Tibial nerve (tissue), 4 donors: ENCODE results near the gene PHF5A. TPM values are rescaled to one million over a fixed set of nuclear protein-coding genes. Genes with fewer than 3 reads are reported as not detected.
A peak's percentile ranks its signal among the peaks of the same experiment; 100 is the strongest.

Source experiments
- DNase-seq, 2 donors: peaks; one replicate each; pipeline ENCODE4 v3.0.0-alpha.2; 2019; ENCODE audit warnings: low spot score in 2 of 2
- H3K27ac ChIP-seq, 4 donors: fragments of 200-600 bp; sonication (generic) in 3 of 4; one replicate each; pipeline ENCODE4 v1.5.1; 2017 to 2019; ENCODE audit warnings: mild to moderate bottlenecking in 1 of 4
- H3K27me3 ChIP-seq, 2 donors: fragments of 200-600 bp; sonication (generic) in 1 of 2; one replicate each; pipeline versions ENCODE4 v1.5.1 to v1.6.0; 2017 to 2019
- H3K36me3 ChIP-seq, 3 donors: fragments of 200-600 bp; sonication (generic); one replicate each; pipeline ENCODE4 v1.5.1; 2018 to 2019
- H3K4me1 ChIP-seq, 4 donors: fragments of 200-600 bp; sonication (generic) in 3 of 4; one replicate each; pipeline ENCODE4 v1.5.1; 2017 to 2019
- H3K4me3 ChIP-seq, 4 donors: fragments of 200-600 bp; sonication (generic) in 3 of 4; one replicate each; pipeline ENCODE4 v1.5.1; 2017 to 2019; ENCODE audit warnings: mild to moderate bottlenecking in 1 of 4, moderate library complexity in 1 of 4
- H3K9me3 ChIP-seq, 4 donors: fragments of 200-600 bp; sonication (generic) in 3 of 4; one replicate each; pipeline ENCODE4 v1.5.1; 2017 to 2019
- EP300 ChIP-seq, 2 donors: sonication (generic); formaldehyde crosslinking; IDR thresholded peaks; one replicate each; pipeline ENCODE4 v1.6.1; 2017; ENCODE audit warnings: antibody characterized with exemption in 2 of 2, mild to moderate bottlenecking in 1 of 2
- POLR2A ChIP-seq, 2 donors: fragments of 450-650 bp; IDR thresholded peaks; one replicate each; pipeline ENCODE4 v1.6.1; 2017; ENCODE audit warnings: antibody characterized with exemption in 2 of 2, mild to moderate bottlenecking in 2 of 2, moderate library complexity in 2 of 2
- WGBS, 2 donors: methylation state at CpG; one replicate each; pipeline ENCODE4 v1.1.5; 2018; 5-methylcytosine and 5-hydroxymethylcytosine counted together
- total RNA-seq, 4 donors: library from RNA; depleted of rRNA; stranded (reverse); fragments of >200 nt; gene quantifications; one replicate each; pipeline ENCODE4 v1.1.0, GENCODE V29; 2016
- TF ChIP-seq, protein P1 (sequence below), 5 experiments: fragments of 200-600 bp in 3 of 5; fragments of 450-650 bp in 2 of 5; sonication (generic) in 3 of 5; IDR thresholded peaks; one replicate each; pipeline ENCODE4 v1.5.1; 2016 to 2019; ENCODE audit warnings: antibody characterized with exemption in 5 of 5, mild to moderate bottlenecking in 3 of 5, moderate library complexity in 2 of 5

PHF5A gene
- total RNA-seq, 4 donors from 2014 or later = 32.6 to 51.5 (median 36.4) TPM

DNA sequence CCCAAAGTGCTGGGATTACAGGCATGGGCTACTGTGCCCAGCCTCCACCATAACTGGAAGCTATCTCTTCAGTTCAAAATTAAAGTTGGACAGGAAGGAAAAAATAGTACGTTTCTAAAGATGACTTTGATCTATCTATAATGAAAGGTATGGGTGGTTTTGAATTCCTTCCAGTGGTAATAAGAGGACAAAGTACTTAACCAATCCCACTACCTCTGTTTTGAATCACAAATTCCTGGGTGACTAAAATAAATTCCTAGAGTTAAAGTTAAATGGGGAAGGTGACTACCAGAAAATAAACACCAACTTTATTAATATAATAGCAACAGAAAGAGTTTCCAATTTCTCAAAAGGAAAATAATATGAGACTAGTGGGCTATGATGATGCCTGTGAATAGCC is 9.1 kb downstream of the PHF5A start:
- no peak for DNase-seq
- H3K27me3 ChIP-seq = no peaks in the 10 kb centered on the region
- TF ChIP-seq EP300 (IDR thresholded peaks at IDR 0.05) (no peak), POLR2A (IDR thresholded peaks at IDR 0.05) (no peak)
- TF ChIP-seq, protein P1, sequence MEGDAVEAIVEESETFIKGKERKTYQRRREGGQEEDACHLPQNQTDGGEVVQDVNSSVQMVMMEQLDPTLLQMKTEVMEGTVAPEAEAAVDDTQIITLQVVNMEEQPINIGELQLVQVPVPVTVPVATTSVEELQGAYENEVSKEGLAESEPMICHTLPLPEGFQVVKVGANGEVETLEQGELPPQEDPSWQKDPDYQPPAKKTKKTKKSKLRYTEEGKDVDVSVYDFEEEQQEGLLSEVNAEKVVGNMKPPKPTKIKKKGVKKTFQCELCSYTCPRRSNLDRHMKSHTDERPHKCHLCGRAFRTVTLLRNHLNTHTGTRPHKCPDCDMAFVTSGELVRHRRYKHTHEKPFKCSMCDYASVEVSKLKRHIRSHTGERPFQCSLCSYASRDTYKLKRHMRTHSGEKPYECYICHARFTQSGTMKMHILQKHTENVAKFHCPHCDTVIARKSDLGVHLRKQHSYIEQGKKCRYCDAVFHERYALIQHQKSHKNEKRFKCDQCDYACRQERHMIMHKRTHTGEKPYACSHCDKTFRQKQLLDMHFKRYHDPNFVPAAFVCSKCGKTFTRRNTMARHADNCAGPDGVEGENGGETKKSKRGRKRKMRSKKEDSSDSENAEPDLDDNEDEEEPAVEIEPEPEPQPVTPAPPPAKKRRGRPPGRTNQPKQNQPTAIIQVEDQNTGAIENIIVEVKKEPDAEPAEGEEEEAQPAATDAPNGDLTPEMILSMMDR (IDR thresholded peaks at IDR 0.05) = no peak
- no peak overlapping the region for H3K27ac ChIP-seq
- 61 to 68% methylated on average over 1 of the region's 1 CpG for WGBS, 2 donors
- peaks cover 0 to 85% (median 25%) of the 10 kb centered on the region in 3 donors for H3K36me3 ChIP-seq
- no peak overlapping the region for H3K4me3 ChIP-seq
- H3K9me3 ChIP-seq = no peaks in the 10 kb centered on the region
- H3K4me1 ChIP-seq = no peaks in the 10 kb centered on the region

DNA sequence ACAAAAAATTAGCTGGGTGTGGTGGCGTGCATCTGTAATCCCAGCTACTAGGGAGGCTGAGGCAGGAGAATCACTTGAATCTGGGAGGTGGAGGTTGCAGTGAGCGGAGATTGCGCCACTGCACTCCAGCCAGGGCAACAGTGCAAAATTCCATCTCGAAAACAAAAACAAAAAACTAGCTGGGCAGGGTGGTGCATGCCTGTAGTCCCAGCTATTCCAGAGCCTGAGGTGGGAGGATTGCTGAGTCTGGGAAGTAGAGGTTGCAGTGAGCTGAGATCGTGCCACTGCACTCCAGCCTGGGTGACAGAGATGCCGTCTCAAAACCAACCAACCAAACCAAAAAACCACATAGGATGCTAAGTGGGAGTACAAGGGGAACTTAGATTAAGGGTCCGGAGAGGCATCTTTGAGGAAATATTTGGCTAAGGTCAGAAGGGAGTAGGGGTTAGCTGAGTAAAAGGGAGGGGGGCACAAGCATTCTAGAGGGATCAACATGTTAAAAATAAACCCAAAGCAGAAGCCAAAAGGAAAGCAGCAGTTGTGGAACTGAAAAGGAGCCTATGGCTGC is 10.2 kb downstream of the PHF5A start:
- no peaks in the 10 kb centered on the region for H3K4me1 ChIP-seq
- H3K27me3 ChIP-seq = no peaks in the 10 kb centered on the region
- peaks cover 0 to 75% (median 23%) of the 10 kb centered on the region in 3 donors for H3K36me3 ChIP-seq
- DNase-seq = no peak
- WGBS, 2 donors = 83 to 86% methylated on average over 7 of the region's 7 CpGs
- TF ChIP-seq, protein P1 (IDR thresholded peaks at IDR 0.05) = no peak
- TF ChIP-seq EP300 (IDR thresholded peaks at IDR 0.05) (no peak), POLR2A (IDR thresholded peaks at IDR 0.05) (no peak)
- H3K27ac ChIP-seq = no peak overlapping the region
- H3K9me3 ChIP-seq = no peaks in the 10 kb centered on the region
- H3K4me3 ChIP-seq = no peak overlapping the region

DNA sequence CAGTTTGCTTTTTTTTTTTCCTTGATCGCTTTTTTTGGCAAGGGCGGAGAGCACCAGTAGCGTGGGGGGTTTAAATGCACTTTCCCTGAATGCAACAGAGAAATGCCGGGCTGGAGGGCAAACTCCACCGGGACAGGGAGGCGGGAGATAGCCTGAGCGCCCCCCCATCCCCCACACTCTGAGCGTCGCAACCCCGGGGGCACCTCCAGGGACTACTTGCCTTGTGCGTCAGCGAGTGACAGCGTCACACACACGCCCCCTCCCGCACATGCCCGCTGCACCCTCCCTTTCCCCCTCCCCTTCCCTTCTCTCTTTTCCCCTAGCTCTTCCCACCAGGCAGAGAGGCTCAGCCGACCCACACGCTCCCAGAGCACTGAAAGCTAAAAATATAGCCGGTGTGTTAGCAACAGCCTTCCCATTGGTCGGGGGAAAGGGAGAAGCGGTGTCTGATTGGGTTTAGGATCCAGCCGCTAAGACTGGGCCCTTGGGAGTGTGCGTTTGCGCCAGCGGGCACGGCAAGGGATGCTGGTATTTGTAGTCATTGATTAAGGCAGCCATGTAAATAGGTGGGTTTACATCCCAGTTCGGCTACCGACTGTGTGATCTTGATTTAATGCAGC is 20.2 kb downstream of the PHF5A start:
- H3K9me3 ChIP-seq = no peaks in the 10 kb centered on the region
- peak overlapping the region; percentile 75 to 94 (median 91) for H3K4me3 ChIP-seq
- no peaks in the 10 kb centered on the region for H3K27me3 ChIP-seq
- TF ChIP-seq, protein P1 (IDR thresholded peaks at IDR 0.05) = peak in 2 of 5 experiments; percentile 32 to 35
- peak; percentile 94 to 98 for TF ChIP-seq EP300 (IDR thresholded peaks at IDR 0.05)
- TF ChIP-seq POLR2A (IDR thresholded peaks at IDR 0.05) = peak; percentile 86 to 94
- H3K27ac ChIP-seq = peak overlapping the region; percentile 95 to 99 (median 98)
- peak; percentile 89 to 95 for DNase-seq
- H3K36me3 ChIP-seq = peaks cover 0 to under 1% (median 0%) of the 10 kb centered on the region in 3 donors
- WGBS, 2 donors = 0 to 1% methylated on average over 28 of the region's 28 CpGs
- peaks cover 0 to 19% (median 11%) of the 10 kb centered on the region in 4 donors for H3K4me1 ChIP-seq

DNA sequence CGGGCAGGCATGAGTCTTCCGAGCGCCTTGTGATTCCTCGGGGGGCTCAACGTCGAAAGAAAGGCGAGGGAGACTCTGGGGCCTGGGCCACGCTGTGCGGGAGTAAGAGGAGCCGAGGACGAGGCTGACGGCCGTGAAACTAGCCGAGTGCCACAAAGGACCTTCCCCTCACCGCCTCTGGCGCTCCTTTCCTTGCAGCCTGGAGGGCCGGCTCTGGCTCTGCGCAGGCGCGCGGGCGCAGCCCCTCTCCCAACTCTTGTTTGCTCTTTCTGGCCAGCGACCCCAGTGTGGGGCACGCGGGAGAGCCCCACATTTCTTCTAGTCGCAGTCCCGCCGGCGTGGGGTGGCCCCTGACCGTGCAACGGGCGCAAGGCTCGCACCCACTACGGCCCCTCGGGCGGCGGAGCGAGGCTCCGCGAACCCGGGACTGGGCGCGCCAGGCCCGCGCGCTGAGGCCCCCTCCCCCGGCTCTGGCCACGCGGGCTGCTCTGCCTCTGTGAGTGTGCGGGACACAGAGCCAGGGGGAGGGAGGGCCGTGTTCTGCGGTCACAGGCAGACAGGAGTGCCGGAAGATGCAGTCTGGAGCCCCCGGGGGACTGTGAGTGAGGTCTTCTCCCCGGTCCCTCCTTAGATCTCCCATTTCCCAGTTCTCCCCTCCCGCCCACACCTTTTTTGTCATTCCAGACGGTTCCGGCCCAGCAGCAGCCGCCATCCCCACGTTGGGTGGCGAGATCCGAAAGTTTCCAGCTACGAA is 20.9 kb downstream of the PHF5A start:
- no peak for TF ChIP-seq EP300 (IDR thresholded peaks at IDR 0.05)
- TF ChIP-seq, protein P1 (IDR thresholded peaks at IDR 0.05) = no peak
- TF ChIP-seq POLR2A (IDR thresholded peaks at IDR 0.05) = no peak
- H3K9me3 ChIP-seq = no peaks in the 10 kb centered on the region
- H3K36me3 ChIP-seq = peaks cover 0 to 5% (median 0%) of the 10 kb centered on the region in 3 donors
- H3K27me3 ChIP-seq = no peaks in the 10 kb centered on the region
- peaks cover 0 to 26% (median 17%) of the 10 kb centered on the region in 4 donors for H3K4me1 ChIP-seq
- H3K27ac ChIP-seq = peak overlapping the region; percentile 95 to 99 (median 98)
- H3K4me3 ChIP-seq = peak overlapping the region; percentile 75 to 94 (median 91)
- 0% methylated on average over 19 to 49 of the region's 63 CpGs for WGBS, 2 donors
- DNase-seq = peak; percentile 54 to 58
